H9 (cell line): ENCODE data around the gene NXPH4. TPM values are rescaled to one million over a fixed set of nuclear protein-coding genes. Genes with fewer than 3 reads are reported as not detected.

Experiments
- DNase-seq: peaks from one replicate; pipeline ENCODE4 v3.0.0-alpha.2; 2017
- H2AFZ ChIP-seq: one replicate; pipeline ENCODE4 v1.6.1; 2013; ENCODE audit warnings: mild to moderate bottlenecking, low read length, control low read depth, moderate library complexity
- H2AK5ac ChIP-seq: 2 replicates; pipeline ENCODE4 v1.6.1; 2013; ENCODE audit warnings: low read length, control low read depth, mixed read lengths; ENCODE audit not compliant: insufficient read length
- H2BK120ac ChIP-seq: one replicate; pipeline ENCODE4 v1.6.1; 2013; ENCODE audit warnings: low read depth, mild to moderate bottlenecking, low read length, control low read depth, inconsistent platforms; ENCODE audit not compliant: poor library complexity, severe bottlenecking
- H2BK12ac ChIP-seq: 2 replicates; pipeline ENCODE4 v1.6.1; 2013; ENCODE audit warnings: low read length, control low read depth, mixed read lengths, low read depth; ENCODE audit not compliant: insufficient read length
- H2BK15ac ChIP-seq: 2 replicates; pipeline ENCODE4 v1.6.1; 2013; ENCODE audit warnings: low read depth, low read length, control low read depth
- H2BK20ac ChIP-seq: one replicate; pipeline ENCODE4 v1.6.1; 2013; ENCODE audit warnings: low read depth, mild to moderate bottlenecking, low read length, control low read depth, inconsistent platforms; ENCODE audit not compliant: poor library complexity, severe bottlenecking
- H2BK5ac ChIP-seq: 2 replicates; pipeline ENCODE4 v1.6.1; 2013; ENCODE audit warnings: low read length, control low read depth, mixed read lengths; ENCODE audit not compliant: insufficient read length
- H3K14ac ChIP-seq: 2 replicates; pipeline ENCODE4 v1.6.1; 2013; ENCODE audit warnings: low read length, control low read depth; ENCODE audit not compliant: insufficient read depth
- H3K18ac ChIP-seq: 2 replicates; pipeline ENCODE4 v1.6.1; 2013; ENCODE audit warnings: low read depth, mild to moderate bottlenecking, mixed read lengths, low read length, control low read depth; ENCODE audit not compliant: insufficient read length
- H3K23ac ChIP-seq: 2 replicates; pipeline ENCODE4 v1.6.1; 2013; ENCODE audit warnings: low read length, control low read depth, mixed read lengths, low read depth; ENCODE audit not compliant: insufficient read length
- H3K23me2 ChIP-seq: 2 replicates; pipeline ENCODE4 v1.6.1; 2013; ENCODE audit warnings: low read depth, mild to moderate bottlenecking, mixed read lengths, low read length, control low read depth; ENCODE audit not compliant: insufficient read length, poor library complexity, severe bottlenecking
- H3K27ac ChIP-seq: 2 replicates; pipeline ENCODE4 v1.5.1; 2013; ENCODE audit warnings: low read length, control low read depth, mixed read lengths, low read depth; ENCODE audit not compliant: insufficient read length
- H3K27me3 ChIP-seq: 2 replicates; pipeline ENCODE4 v1.6.1; 2013; ENCODE audit warnings: low read length, control low read depth, inconsistent platforms; ENCODE audit not compliant: insufficient read depth
- H3K4ac ChIP-seq: 2 replicates; pipeline ENCODE4 v1.6.1; 2013; ENCODE audit warnings: low read depth, mild to moderate bottlenecking, control low read depth, inconsistent platforms, low read length, moderate library complexity
- H3K4me1 ChIP-seq: 2 replicates; pipeline ENCODE4 v1.6.1; 2013; ENCODE audit warnings: low read length, control low read depth, inconsistent platforms; ENCODE audit not compliant: insufficient read depth
- H3K4me2 ChIP-seq: 2 replicates; pipeline ENCODE4 v1.6.1; 2013; ENCODE audit warnings: low read length, control low read depth, mixed read lengths; ENCODE audit not compliant: insufficient read length, insufficient read depth
- H3K56ac ChIP-seq: 2 replicates; pipeline ENCODE4 v1.6.1; 2013; ENCODE audit warnings: low read depth, mild to moderate bottlenecking, mixed read lengths, low read length, control low read depth; ENCODE audit not compliant: insufficient read length
- H3K79me1 ChIP-seq: 2 replicates; pipeline ENCODE4 v1.6.1; 2013; ENCODE audit warnings: low read depth, mild to moderate bottlenecking, moderate library complexity, low read length, control low read depth, inconsistent platforms; ENCODE audit not compliant: insufficient read depth, poor library complexity, severe bottlenecking
- H3K79me2 ChIP-seq: 2 replicates; pipeline ENCODE4 v1.6.1; 2013; ENCODE audit warnings: low read length, control low read depth, inconsistent platforms; ENCODE audit not compliant: insufficient read depth
- H3K9ac ChIP-seq: 2 replicates; pipeline ENCODE4 v1.6.1; 2013; ENCODE audit warnings: low read length, control low read depth, mixed read lengths; ENCODE audit not compliant: insufficient read length; ENCODE audit errors: extremely low read depth
- H3K9me3 ChIP-seq: one replicate; pipeline ENCODE4 v1.6.1; 2013; ENCODE audit warnings: low read depth, low read length, inconsistent platforms; ENCODE audit not compliant: control insufficient read depth
- H3T11ph ChIP-seq: one replicate; pipeline ENCODE4 v1.6.1; 2013; ENCODE audit warnings: mild to moderate bottlenecking, low read length, control low read depth, inconsistent platforms
- H4K20me1 ChIP-seq: one replicate; pipeline ENCODE4 v1.6.1; 2013; ENCODE audit not compliant: control insufficient read depth, insufficient read length, insufficient read depth
- H4K5ac ChIP-seq: 2 replicates; pipeline ENCODE4 v1.6.1; 2013; ENCODE audit warnings: low read depth, mild to moderate bottlenecking, mixed read lengths, low read length, control low read depth; ENCODE audit not compliant: insufficient read length
- H4K8ac ChIP-seq: replicated peaks from 2 replicates; pipeline ENCODE4 v1.6.1; 2013; ENCODE audit warnings: low read length, control low read depth, mixed read lengths, low read depth; ENCODE audit not compliant: insufficient read length
- H4K91ac ChIP-seq: 2 replicates; pipeline ENCODE4 v1.6.1; 2013; ENCODE audit warnings: low read depth, mild to moderate bottlenecking, moderate library complexity, mixed read lengths, low read length, control low read depth; ENCODE audit not compliant: insufficient read length
- H3K27ac Mint-ChIP-seq, 3 experiments: 2 replicates in 2 of 3; 3 replicates in 1 of 3; pipeline ENCODE4 v1.8.0; 2020 to 2021; ENCODE audit warnings: mixed read lengths in 3 of 3, mild to moderate bottlenecking in 1 of 3, moderate library complexity in 1 of 3
- H3K27me3 Mint-ChIP-seq: 2 replicates; pipeline ENCODE4 v1.8.0; 2021; ENCODE audit warnings: low read depth, mild to moderate bottlenecking, moderate library complexity, mixed read lengths
- H3K36me3 Mint-ChIP-seq, 3 experiments: 2 replicates in 2 of 3; 3 replicates in 1 of 3; pipeline ENCODE4 v1.8.0; 2020 to 2021; ENCODE audit warnings: low read depth in 3 of 3, mixed read lengths in 3 of 3; ENCODE audit not compliant: insufficient read depth in 1 of 3
- H3K4me1 Mint-ChIP-seq, 2 experiments: 2 replicates each; pipeline ENCODE4 v1.8.0; 2020; ENCODE audit warnings: mixed read lengths in 2 of 2
- H3K4me3 Mint-ChIP-seq, 2 experiments: 2 replicates in 1 of 2; 3 replicates in 1 of 2; pipeline ENCODE4 v1.8.0; 2020 to 2021; ENCODE audit warnings: mild to moderate bottlenecking in 2 of 2, mixed read lengths in 2 of 2, moderate library complexity in 1 of 2
- H3K9me3 Mint-ChIP-seq, 2 experiments: 2 replicates in 1 of 2; 3 replicates in 1 of 2; pipeline ENCODE4 v1.8.0; 2020; ENCODE audit warnings: mild to moderate bottlenecking in 2 of 2, mixed read lengths in 2 of 2, moderate library complexity in 1 of 2
- CTCF ChIP-seq: fragments of 200-600 bp; sonication (generic); conservative IDR thresholded peaks from 3 replicates; pipeline ENCODE4 v1.8.0; 2021; ENCODE audit warnings: antibody characterized with exemption, mild to moderate bottlenecking
- WGBS: extraction: QIAGEN DNeasy Blood & Tissue Kit; methylation state at CpG from one replicate; pipeline ENCODE4 v1.1.7; 2013; ENCODE audit warnings: missing lambda C conversion rate, low lambda C conversion rate, mixed read lengths; ENCODE audit not compliant: insufficient read length; ENCODE audit errors: extremely low coverage; 5-methylcytosine and 5-hydroxymethylcytosine counted together
- total RNA-seq: library from RNA; stranded (reverse); gene quantifications from 2 replicates; pipeline ENCODE4 v1.2.1, GENCODE V29; 2021

The NXPH4 gene
- total RNA-seq, 1 experiment from 2014 or later: 2.1 TPM

DNA sequence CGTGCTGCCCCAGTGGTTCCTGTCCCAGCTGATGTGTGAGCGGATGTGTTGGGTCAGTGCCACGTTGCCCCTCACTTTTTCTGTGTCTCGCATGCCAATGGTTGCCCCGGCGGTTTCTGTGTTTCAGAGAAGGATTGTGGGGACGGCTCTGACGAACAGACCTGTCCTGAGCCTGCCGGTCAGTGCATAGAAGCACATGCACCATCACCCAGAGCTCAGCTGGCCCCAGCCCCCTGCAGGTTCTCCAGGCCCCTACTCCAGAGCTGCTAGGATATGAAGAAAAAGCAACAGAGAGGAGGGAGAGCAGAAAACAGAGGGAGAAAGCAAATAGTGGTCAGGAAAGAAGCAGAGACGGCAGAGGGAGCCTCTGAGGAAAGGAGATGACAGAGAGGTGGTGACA is 48.5 kb upstream of the NXPH4 start:
- no peak overlapping the region for H3K56ac ChIP-seq
- no peak overlapping the region for H3K9ac ChIP-seq
- no peak overlapping the region for H2AFZ ChIP-seq
- H3K27me3 Mint-ChIP-seq: no peaks in the 10 kb centered on the region
- H3K14ac ChIP-seq: no peak overlapping the region
- no peak overlapping the region for H3K4me3 Mint-ChIP-seq
- H3K4me1 ChIP-seq: no peaks in the 10 kb centered on the region
- H4K5ac ChIP-seq: no peak overlapping the region
- no peak overlapping the region for H2BK5ac ChIP-seq
- H2BK20ac ChIP-seq: no peak overlapping the region
- no peak overlapping the region for H3T11ph ChIP-seq
- H3K27ac ChIP-seq: no peak overlapping the region
- no peaks in the 10 kb centered on the region for H3K23me2 ChIP-seq
- no peak overlapping the region for H2AK5ac ChIP-seq
- no peak for TF ChIP-seq CTCF
- WGBS: no CpG with 5 or more reads among the region's 10 CpGs
- H3K36me3 Mint-ChIP-seq: peaks cover 39 to 91% (median 84%) of the 10 kb centered on the region in 3 experiments; a peak in 6 of 7 replicates
- no peak overlapping the region for H3K4ac ChIP-seq
- H3K18ac ChIP-seq: no peak overlapping the region
- no peaks in the 10 kb centered on the region for H3K27me3 ChIP-seq
- H3K27ac Mint-ChIP-seq: 0 out of 7 replicates have a peak overlapping the region, but pooled peaks of 1 of the 3 experiments have one; percentile 0
- H2BK120ac ChIP-seq: no peak overlapping the region
- H4K20me1 ChIP-seq: no peaks in the 10 kb centered on the region
- H3K9me3 Mint-ChIP-seq: no peaks in the 10 kb centered on the region
- H3K79me2 ChIP-seq: no peaks in the 10 kb centered on the region
- peaks cover 0 to 9% of the 10 kb centered on the region in 2 experiments; a peak in 2 of 4 replicates for H3K4me1 Mint-ChIP-seq
- H3K79me1 ChIP-seq: no peaks in the 10 kb centered on the region
- H2BK12ac ChIP-seq: no peak overlapping the region
- no peak overlapping the region for H2BK15ac ChIP-seq
- H4K91ac ChIP-seq: no peak overlapping the region
- H3K4me2 ChIP-seq: no peak overlapping the region
- no peak overlapping the region for H3K23ac ChIP-seq
- no peak overlapping the region for H4K8ac ChIP-seq
- H3K9me3 ChIP-seq: no peaks in the 10 kb centered on the region
- no peak for DNase-seq
